ENCODE data around the gene APBA3. TPM values are rescaled to one million over a fixed set of nuclear protein-coding genes. Genes with fewer than 3 reads are reported as not detected.

Gene APBA3
- total and polyA plus RNA-seq, 2 of the 4 experiments (the other 2 are of a cell fraction), result 9.5 to 18.4 TPM

DNA sequence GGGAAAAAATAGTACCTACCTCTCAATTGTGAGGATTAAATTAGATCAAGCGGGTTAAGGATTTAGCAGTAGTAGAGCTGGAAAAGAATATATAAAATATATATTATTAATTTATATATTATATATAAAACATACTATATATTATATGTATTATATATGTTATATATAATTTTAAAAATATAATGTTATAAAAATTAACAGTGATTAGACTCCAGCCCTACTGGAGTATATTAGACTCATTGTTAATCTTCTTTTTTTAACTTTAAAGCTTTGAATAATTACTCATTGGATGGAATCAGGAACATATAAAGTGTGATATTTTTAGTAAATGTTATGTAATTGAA, 610 bp upstream of the APBA3 start (continued):
- TF ChIP-seq RFX5 (IDR thresholded peaks at IDR 0.05; ENCODE audit: low read depth, low read length), result no peak
- TF ChIP-seq NFE2L2 (IDR thresholded peaks at IDR 0.05; ENCODE audit: low read depth, low read length), result no peak
- TF ChIP-seq, protein P1, sequence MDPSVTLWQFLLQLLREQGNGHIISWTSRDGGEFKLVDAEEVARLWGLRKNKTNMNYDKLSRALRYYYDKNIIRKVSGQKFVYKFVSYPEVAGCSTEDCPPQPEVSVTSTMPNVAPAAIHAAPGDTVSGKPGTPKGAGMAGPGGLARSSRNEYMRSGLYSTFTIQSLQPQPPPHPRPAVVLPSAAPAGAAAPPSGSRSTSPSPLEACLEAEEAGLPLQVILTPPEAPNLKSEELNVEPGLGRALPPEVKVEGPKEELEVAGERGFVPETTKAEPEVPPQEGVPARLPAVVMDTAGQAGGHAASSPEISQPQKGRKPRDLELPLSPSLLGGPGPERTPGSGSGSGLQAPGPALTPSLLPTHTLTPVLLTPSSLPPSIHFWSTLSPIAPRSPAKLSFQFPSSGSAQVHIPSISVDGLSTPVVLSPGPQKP (IDR thresholded peaks at IDR 0.05; ENCODE audit: borderline replicate concordance, low read depth, low read length), result no peak
- TF ChIP-seq SMC3 (IDR thresholded peaks at IDR 0.05; ENCODE audit: low read depth, low read length), result no peak

DNA sequence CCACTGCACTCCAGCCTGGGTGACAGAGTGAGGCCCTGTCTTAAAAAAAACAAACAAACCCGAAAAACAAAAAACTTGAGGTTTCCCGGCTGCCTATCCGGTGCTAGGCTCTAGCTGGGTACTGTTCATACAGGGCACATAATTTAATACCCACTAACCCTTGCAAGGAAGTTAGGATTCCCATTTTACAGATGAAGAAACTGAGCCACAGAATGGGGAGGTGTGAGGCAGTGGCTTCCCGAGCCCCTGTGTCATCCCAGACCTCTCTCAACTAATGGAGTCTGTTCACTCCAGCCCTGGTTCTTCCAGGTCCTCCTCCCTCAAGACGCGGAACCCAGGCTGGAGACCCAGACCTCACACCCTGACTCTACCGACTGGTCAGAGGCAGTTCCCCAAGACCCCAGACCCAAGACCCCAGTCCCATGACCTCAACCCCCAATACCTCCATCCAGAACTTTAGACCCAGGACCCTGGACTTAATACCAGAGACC, 576 bp downstream of the APBA3 start:
- Histone ChIP-seq H3K9me3 (ENCODE audit: control insufficient read depth, insufficient read depth, low read length) (no peaks in the 10 kb centered on the region), H4K5ac (ENCODE audit: low read depth, low read length) (peak overlapping the region; percentile 76), H2BK5ac (ENCODE audit: low read depth, low read length, poor library complexity, severe bottlenecking) (peak overlapping the region; percentile 77), H3K23ac (ENCODE audit: low read depth, low read length) (peak overlapping the region; percentile 87), H3K4ac (ENCODE audit: low read depth, low read length) (peak overlapping the region; percentile 84), H2BK120ac (ENCODE audit: low read depth, low read length) (peak overlapping the region; percentile 13; the same call in 1 of the 2 replicates), H3K9ac (ENCODE audit: low read depth, low read length) (peak overlapping the region; percentile 95), H2BK15ac (ENCODE audit: low read depth, low read length) (no peak overlapping the region), H4K20me1 (ENCODE audit: insufficient read depth, low read length) (no peaks in the 10 kb centered on the region), H4K91ac (ENCODE audit: insufficient read depth, low read depth, low read length) (peak overlapping the region; percentile 80), H3K4me2 (ENCODE audit: low read depth, low read length) (peak overlapping the region; percentile 89), H3K4me1 (ENCODE audit: control insufficient read depth, insufficient read depth, low read length) (peaks cover 2% of the 10 kb centered on the region; the same call in 1 of the 2 replicates), H3K36me3 (ENCODE audit: control insufficient read depth, insufficient read depth, low read length) (peaks cover 8% of the 10 kb centered on the region; the same call in 1 of the 2 replicates), H2AK5ac (ENCODE audit: low read depth, low read length) (peak overlapping the region; percentile 96), H2AK9ac (replicated peaks; ENCODE audit: low read depth, low read length, poor library complexity) (peak overlapping the region; percentile 98), H2AFZ (replicated peaks; ENCODE audit: low read length, poor library complexity) (peak overlapping the region; percentile 99), H3K9me1 (ENCODE audit: insufficient read depth, low read length) (peaks cover 3% of the 10 kb centered on the region; the same call in 1 of the 2 replicates), H3K18ac (ENCODE audit: low read depth, low read length) (peak overlapping the region; percentile 35), H3K14ac (replicated peaks; ENCODE audit: low read depth, low read length) (peak overlapping the region; percentile 96), H3K27me3 (ENCODE audit: control insufficient read depth, insufficient read depth, low read length) (no peaks in the 10 kb centered on the region), H3K27ac (ENCODE audit: insufficient read depth, low read length) (peak overlapping the region; percentile 88), H2BK20ac (ENCODE audit: low read depth, low read length) (no peak overlapping the region), H3K56ac (ENCODE audit: extremely low read depth, insufficient read depth, low read length) (peak overlapping the region; percentile 83), H3K79me1 (ENCODE audit: low read depth in 1 of 2, low read length in 2 of 2) (peaks cover 18 to 33% of the 10 kb centered on the region in 2 experiments), H4K8ac (ENCODE audit: low read depth in 2 of 2, low read length in 2 of 2) (peak overlapping the region; percentile 80 to 97; a peak in 3 of 4 replicates), H3K4me3 (ENCODE audit: insufficient read depth, low read depth, low read length) (peak overlapping the region; percentile 87)
- 35% methylated on average over 4 of the region's 7 CpGs; no CpG with 5 or more reads in 1 of the 2 experiments for WGBS, 2 experiments (ENCODE audit: extremely low coverage in 2 of 2, insufficient read length in 1 of 2)
- intact Hi-C loops (cut with micrococcal nuclease) (no loop called here), in situ Hi-C loops (cut with MboI; ENCODE audit: low sequenced_read_pairs) (no loop called here), dilution Hi-C loops (cut with HindIII; ENCODE audit: low sequenced_read_pairs, unreplicated experiment) (no loop called here)
- ChIA-PET POLR2A (ENCODE audit: unreplicated experiment) (interaction anchor here (0.6 kb wide), 2 partner anchors 227 to 251 kb away, joined by 3 to 7 read pairs; no protein-coding TSS in a partner anchor), CTCF (interaction anchor here (0.5 to 0.7 kb wide), 3 partner anchors 29 to 1675 kb away, joined by 3 to 4 read pairs (median 4); no protein-coding TSS in a partner anchor)
- no TSS peak for BruUV-seq (replicated peaks)
- DNase-seq, result peak; percentile 8
- TF ChIP-seq RCOR1 (IDR thresholded peaks at IDR 0.05; ENCODE audit: insufficient replicate concordance, low read length) (peak; percentile 78), CEBPB (IDR thresholded peaks at IDR 0.05; ENCODE audit: low read depth, low read length) (no peak), RFX5 (IDR thresholded peaks at IDR 0.05; ENCODE audit: low read depth, low read length) (no peak)
- TF ChIP-seq, protein P1 (IDR thresholded peaks at IDR 0.05; ENCODE audit: borderline replicate concordance, low read depth, low read length), result no peak
- no peak for ATAC-seq (ENCODE audit: low read depth)
